ENCODE results near the gene LSAMP. TPM values are rescaled to one million over a fixed set of nuclear protein-coding genes. Genes with fewer than 3 reads are reported as not detected.
A peak's percentile ranks its signal among the peaks of the same experiment; 100 is the strongest.

The LSAMP gene
- total and polyA plus RNA-seq, 5 donors from 2014 or later = not detected

GRCh38 chr3:115833074-115833473, 612.2 kb downstream of the LSAMP start:
- no peak overlapping the region for H3K4me3 ChIP-seq (ENCODE audit: low read depth, low read length)
- H3K4me1 ChIP-seq (ENCODE audit: control insufficient read depth, insufficient read depth, low read length, poor library complexity, severe bottlenecking) = no peaks in the 10 kb centered on the region
- H3K27me3 ChIP-seq (ENCODE audit: control insufficient read depth, insufficient read depth, low read length) = peaks cover 9% of the 10 kb centered on the region
- H3K4me1 Mint-ChIP-seq = no peaks in the 10 kb centered on the region
- no peak overlapping the region for H3K4me3 Mint-ChIP-seq
- H3K9me3 Mint-ChIP-seq = no peaks in the 10 kb centered on the region
- no peaks in the 10 kb centered on the region for H3K36me3 ChIP-seq (ENCODE audit: control insufficient read depth, insufficient read depth, low read length)
- no peaks in the 10 kb centered on the region for H3K9me3 ChIP-seq (ENCODE audit: control insufficient read depth in 2 of 2, low read length in 2 of 2)
- ATAC-seq (ENCODE audit: low read depth in 2 of 2) (no peak), DNase-seq (no peak)
- peaks cover 16% of the 10 kb centered on the region for H3K27me3 Mint-ChIP-seq
- H3K27ac ChIP-seq (ENCODE audit: insufficient read depth, low read length, poor library complexity, severe bottlenecking) = no peak overlapping the region
- no peak overlapping the region for H3K27ac Mint-ChIP-seq
- H3K36me3 Mint-ChIP-seq = no peaks in the 10 kb centered on the region

DNA sequence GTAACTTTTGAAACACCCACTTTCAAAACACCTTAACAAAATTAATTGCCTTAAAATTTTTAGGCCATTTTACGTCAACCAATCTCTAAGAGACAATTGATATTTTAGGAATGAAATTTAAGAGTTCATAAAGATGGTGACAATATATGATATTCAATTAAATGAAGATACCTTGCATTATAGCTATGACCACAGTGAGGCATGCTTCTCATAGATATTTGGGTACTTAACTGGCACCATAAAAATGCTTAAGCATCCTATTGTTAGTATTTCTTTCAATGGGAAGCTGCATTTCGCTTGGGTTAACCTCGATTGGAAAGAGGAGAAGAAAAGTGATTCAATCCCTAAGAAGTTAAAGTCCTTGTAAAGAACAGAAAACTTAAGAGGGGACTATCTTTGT, 613.0 kb downstream of the LSAMP start:
- Histone ChIP-seq H3K4me1 (ENCODE audit: control insufficient read depth, insufficient read depth, low read length, poor library complexity, severe bottlenecking) (no peaks in the 10 kb centered on the region), H3K4me3 (ENCODE audit: low read depth, low read length) (no peak overlapping the region), H3K27me3 (ENCODE audit: control insufficient read depth, insufficient read depth, low read length) (peaks cover 11% of the 10 kb centered on the region), H3K9me3 (ENCODE audit: control insufficient read depth in 2 of 2, low read length in 2 of 2) (no peaks in the 10 kb centered on the region), H3K36me3 (ENCODE audit: control insufficient read depth, insufficient read depth, low read length) (no peaks in the 10 kb centered on the region), H3K27ac (ENCODE audit: insufficient read depth, low read length, poor library complexity, severe bottlenecking) (no peak overlapping the region)
- Mint-ChIP-seq H3K4me1 (no peaks in the 10 kb centered on the region), H3K9me3 (no peaks in the 10 kb centered on the region), H3K27ac (no peak overlapping the region), H3K4me3 (no peak overlapping the region), H3K36me3 (no peaks in the 10 kb centered on the region), H3K27me3 (peaks cover 16% of the 10 kb centered on the region)
- ATAC-seq (ENCODE audit: low read depth in 2 of 2) = no peak
- DNase-seq = no peak

DNA sequence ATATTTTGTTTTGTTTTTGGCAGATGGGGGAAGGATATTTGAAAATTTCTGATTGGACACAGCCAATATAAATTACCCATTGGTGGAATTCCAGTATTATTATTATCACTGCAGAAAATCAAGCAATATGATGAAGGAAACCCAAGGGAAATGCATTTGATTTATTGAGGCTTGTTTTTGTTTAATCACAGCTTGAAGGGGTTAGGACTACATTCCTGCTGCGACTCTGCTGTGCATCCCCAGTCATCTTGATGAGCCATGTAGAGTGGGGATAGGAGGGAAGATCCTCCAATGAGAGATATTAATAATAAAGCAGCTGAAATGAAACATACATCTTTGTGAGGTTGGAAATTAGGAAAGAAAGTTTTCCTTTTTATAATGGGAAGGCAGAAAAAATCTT, 613.4 kb downstream of the LSAMP start:
- Histone ChIP-seq H3K9me3 (ENCODE audit: control insufficient read depth in 2 of 2, low read length in 2 of 2) (no peaks in the 10 kb centered on the region), H3K4me1 (ENCODE audit: control insufficient read depth, insufficient read depth, low read length, poor library complexity, severe bottlenecking) (no peaks in the 10 kb centered on the region), H3K27ac (ENCODE audit: insufficient read depth, low read length, poor library complexity, severe bottlenecking) (no peak overlapping the region), H3K36me3 (ENCODE audit: control insufficient read depth, insufficient read depth, low read length) (no peaks in the 10 kb centered on the region), H3K4me3 (ENCODE audit: low read depth, low read length) (no peak overlapping the region), H3K27me3 (ENCODE audit: control insufficient read depth, insufficient read depth, low read length) (peaks cover 11% of the 10 kb centered on the region)
- Mint-ChIP-seq H3K4me3 (no peak overlapping the region), H3K36me3 (no peaks in the 10 kb centered on the region), H3K27ac (no peak overlapping the region), H3K4me1 (no peaks in the 10 kb centered on the region), H3K27me3 (peaks cover 16% of the 10 kb centered on the region), H3K9me3 (no peaks in the 10 kb centered on the region)
- DNase-seq (no peak), ATAC-seq (ENCODE audit: low read depth in 2 of 2) (no peak)

GRCh38 chr3:115830764-115831395, 614.4 kb downstream of the LSAMP start:
- H3K4me3 Mint-ChIP-seq = no peak overlapping the region
- no peak overlapping the region for H3K27ac ChIP-seq (ENCODE audit: insufficient read depth, low read length, poor library complexity, severe bottlenecking)
- no peak overlapping the region for H3K27ac Mint-ChIP-seq
- no peak overlapping the region for H3K4me3 ChIP-seq (ENCODE audit: low read depth, low read length)
- DNase-seq (no peak), ATAC-seq (ENCODE audit: low read depth in 2 of 2) (no peak)
- no peaks in the 10 kb centered on the region for H3K4me1 ChIP-seq (ENCODE audit: control insufficient read depth, insufficient read depth, low read length, poor library complexity, severe bottlenecking)
- peaks cover 11% of the 10 kb centered on the region for H3K27me3 ChIP-seq (ENCODE audit: control insufficient read depth, insufficient read depth, low read length)
- no peaks in the 10 kb centered on the region for H3K36me3 ChIP-seq (ENCODE audit: control insufficient read depth, insufficient read depth, low read length)
- H3K27me3 Mint-ChIP-seq = peaks cover 16% of the 10 kb centered on the region
- no peaks in the 10 kb centered on the region for H3K36me3 Mint-ChIP-seq
- no peaks in the 10 kb centered on the region for H3K9me3 ChIP-seq (ENCODE audit: control insufficient read depth in 2 of 2, low read length in 2 of 2)
- no peaks in the 10 kb centered on the region for H3K9me3 Mint-ChIP-seq
- no peaks in the 10 kb centered on the region for H3K4me1 Mint-ChIP-seq

DNA sequence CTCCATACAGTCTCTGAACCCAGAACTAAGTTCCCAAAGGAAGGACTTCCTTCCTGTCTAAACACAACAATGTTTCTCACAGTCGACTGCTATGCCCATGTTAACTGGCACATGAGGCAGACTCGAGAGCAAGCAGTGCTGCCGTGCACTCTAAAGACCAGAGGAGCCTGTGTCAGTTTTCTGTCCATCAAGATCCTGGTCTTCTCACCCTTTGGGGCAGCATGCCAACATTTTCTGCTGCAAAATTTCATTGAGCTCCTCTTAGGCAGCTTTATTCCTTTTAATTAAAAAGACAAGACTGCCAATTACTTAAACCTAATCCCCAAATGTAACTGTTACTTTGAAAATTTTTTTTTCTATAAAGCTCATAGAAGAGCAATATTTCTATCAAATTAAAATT, 616.9 kb downstream of the LSAMP start:
- no peak overlapping the region for H3K4me3 ChIP-seq (ENCODE audit: low read depth, low read length)
- no peak overlapping the region for H3K4me3 Mint-ChIP-seq
- H3K9me3 Mint-ChIP-seq = no peaks in the 10 kb centered on the region
- no peak for DNase-seq
- no peaks in the 10 kb centered on the region for H3K9me3 ChIP-seq (ENCODE audit: control insufficient read depth in 2 of 2, low read length in 2 of 2)
- ATAC-seq (ENCODE audit: low read depth in 2 of 2) = no peak
- H3K27me3 Mint-ChIP-seq = peaks cover 13% of the 10 kb centered on the region
- peaks cover 11% of the 10 kb centered on the region for H3K27me3 ChIP-seq (ENCODE audit: control insufficient read depth, insufficient read depth, low read length)
- H3K27ac ChIP-seq (ENCODE audit: insufficient read depth, low read length, poor library complexity, severe bottlenecking) = no peak overlapping the region
- no peaks in the 10 kb centered on the region for H3K36me3 Mint-ChIP-seq
- H3K4me1 Mint-ChIP-seq = no peaks in the 10 kb centered on the region
- H3K4me1 ChIP-seq (ENCODE audit: control insufficient read depth, insufficient read depth, low read length, poor library complexity, severe bottlenecking) = no peaks in the 10 kb centered on the region
- H3K27ac Mint-ChIP-seq = peak overlapping the region in 1 of 3 donors; percentile 15
- H3K36me3 ChIP-seq (ENCODE audit: control insufficient read depth, insufficient read depth, low read length) = no peaks in the 10 kb centered on the region

DNA sequence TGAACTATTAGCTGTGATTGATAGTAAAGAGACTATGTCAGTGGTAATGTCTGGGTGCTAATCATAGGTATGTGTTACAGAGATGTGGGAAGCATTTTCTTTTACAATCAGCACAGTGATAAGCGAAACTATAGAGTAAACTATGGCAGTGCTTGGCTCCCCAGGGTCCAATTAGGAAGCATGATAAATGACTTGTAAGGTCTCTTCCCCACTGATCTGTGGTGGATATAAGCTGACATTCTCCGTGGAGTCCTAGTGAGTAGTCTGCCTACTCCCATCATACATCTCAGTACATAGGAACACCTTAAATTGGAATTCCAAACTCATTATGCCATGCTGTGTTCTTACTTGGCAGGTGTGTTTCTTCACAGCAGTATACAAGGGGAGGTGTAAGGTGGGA, 617.8 kb downstream of the LSAMP start:
- no peak overlapping the region for H3K27ac Mint-ChIP-seq
- H3K27ac ChIP-seq (ENCODE audit: insufficient read depth, low read length, poor library complexity, severe bottlenecking) = no peak overlapping the region
- H3K4me1 Mint-ChIP-seq = no peaks in the 10 kb centered on the region

GRCh38 chr3:115825046-115825445, 620.2 kb downstream of the LSAMP start:
- ATAC-seq (ENCODE audit: low read depth in 2 of 2) = no peak
- no peak overlapping the region for H3K4me3 Mint-ChIP-seq
- no peaks in the 10 kb centered on the region for H3K36me3 Mint-ChIP-seq

More for the DNA sequence above, 617.8 kb downstream of the LSAMP start:
- H3K36me3 Mint-ChIP-seq = no peaks in the 10 kb centered on the region
- Histone ChIP-seq H3K9me3 (ENCODE audit: control insufficient read depth in 2 of 2, low read length in 2 of 2) (no peaks in the 10 kb centered on the region), H3K27me3 (ENCODE audit: control insufficient read depth, insufficient read depth, low read length) (peaks cover 11% of the 10 kb centered on the region), H3K4me1 (ENCODE audit: control insufficient read depth, insufficient read depth, low read length, poor library complexity, severe bottlenecking) (no peaks in the 10 kb centered on the region), H3K4me3 (ENCODE audit: low read depth, low read length) (no peak overlapping the region), H3K36me3 (ENCODE audit: control insufficient read depth, insufficient read depth, low read length) (no peaks in the 10 kb centered on the region)
- no peak overlapping the region for H3K4me3 Mint-ChIP-seq
- DNase-seq = no peak
- H3K27me3 Mint-ChIP-seq = peaks cover 13% of the 10 kb centered on the region
- no peak for ATAC-seq (ENCODE audit: low read depth in 2 of 2)
- H3K9me3 Mint-ChIP-seq = no peaks in the 10 kb centered on the region

GRCh38 chr3:115823083-115823482, 622.2 kb downstream of the LSAMP start:
- no peak overlapping the region for H3K27ac ChIP-seq (ENCODE audit: insufficient read depth, low read length, poor library complexity, severe bottlenecking)
- Mint-ChIP-seq H3K9me3 (no peaks in the 10 kb centered on the region), H3K27ac (no peak overlapping the region), H3K36me3 (no peaks in the 10 kb centered on the region), H3K4me3 (no peak overlapping the region), H3K4me1 (no peaks in the 10 kb centered on the region), H3K27me3 (peaks cover 4% of the 10 kb centered on the region)
- H3K4me1 ChIP-seq (ENCODE audit: control insufficient read depth, insufficient read depth, low read length, poor library complexity, severe bottlenecking) = no peaks in the 10 kb centered on the region
- no peaks in the 10 kb centered on the region for H3K36me3 ChIP-seq (ENCODE audit: control insufficient read depth, insufficient read depth, low read length)
- ATAC-seq (ENCODE audit: low read depth in 2 of 2) (no peak), DNase-seq (no peak)
- H3K27me3 ChIP-seq (ENCODE audit: control insufficient read depth, insufficient read depth, low read length) = peaks cover 2% of the 10 kb centered on the region
- no peak overlapping the region for H3K4me3 ChIP-seq (ENCODE audit: low read depth, low read length)
- H3K9me3 ChIP-seq (ENCODE audit: control insufficient read depth in 2 of 2, low read length in 2 of 2) = no peaks in the 10 kb centered on the region

More at GRCh38 chr3:115825046-115825445, 620.2 kb downstream of the LSAMP start:
- Histone ChIP-seq H3K9me3 (ENCODE audit: control insufficient read depth in 2 of 2, low read length in 2 of 2) (no peaks in the 10 kb centered on the region), H3K36me3 (ENCODE audit: control insufficient read depth, insufficient read depth, low read length) (no peaks in the 10 kb centered on the region), H3K4me3 (ENCODE audit: low read depth, low read length) (no peak overlapping the region), H3K4me1 (ENCODE audit: control insufficient read depth, insufficient read depth, low read length, poor library complexity, severe bottlenecking) (no peaks in the 10 kb centered on the region), H3K27ac (ENCODE audit: insufficient read depth, low read length, poor library complexity, severe bottlenecking) (no peak overlapping the region), H3K27me3 (ENCODE audit: control insufficient read depth, insufficient read depth, low read length) (peaks cover 5% of the 10 kb centered on the region)
- no peaks in the 10 kb centered on the region for H3K9me3 Mint-ChIP-seq
- H3K4me1 Mint-ChIP-seq = no peaks in the 10 kb centered on the region
- no peak overlapping the region for H3K27ac Mint-ChIP-seq
- peaks cover 8% of the 10 kb centered on the region for H3K27me3 Mint-ChIP-seq
- DNase-seq = no peak
